HG03442 (cell line): ENCODE results near the gene INHBC.

ENCODE experiments used
- ATAC-seq: cut with Tn5 transposase; IDR thresholded peaks from one replicate; pipeline ENCODE4 v1.9.1; 2021; ENCODE audit warnings: mild to moderate bottlenecking, moderate library complexity; ENCODE audit not compliant: unreplicated experiment

INHBC gene

DNA sequence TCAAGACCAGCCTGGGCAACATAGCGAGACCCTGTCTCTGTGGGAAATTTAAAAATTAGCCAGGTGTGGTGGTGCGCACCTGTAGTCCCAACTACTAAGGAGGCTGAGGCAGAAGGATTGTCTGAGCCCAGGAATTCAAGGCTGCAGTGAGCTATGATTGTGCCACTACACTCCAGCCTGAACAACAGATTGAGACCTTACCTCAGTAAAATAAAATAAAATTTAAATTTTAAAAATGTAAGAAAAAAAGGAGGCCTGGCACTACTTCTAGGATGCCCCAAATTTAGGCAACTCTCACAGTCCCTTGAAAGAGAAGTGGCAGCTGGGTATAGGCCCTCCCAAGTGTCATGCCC lies 19.6 kb downstream of the INHBC start:
- no peak for ATAC-seq

GRCh38 chr12:57454566-57455373 lies 20.2 kb downstream of the INHBC start, which contains the start of gene INHBE:
INHBE (plus strand) TSS chr12:57455307; CDS start chr12:57455537, 230 bp downstream.
- ATAC-seq: no peak

DNA sequence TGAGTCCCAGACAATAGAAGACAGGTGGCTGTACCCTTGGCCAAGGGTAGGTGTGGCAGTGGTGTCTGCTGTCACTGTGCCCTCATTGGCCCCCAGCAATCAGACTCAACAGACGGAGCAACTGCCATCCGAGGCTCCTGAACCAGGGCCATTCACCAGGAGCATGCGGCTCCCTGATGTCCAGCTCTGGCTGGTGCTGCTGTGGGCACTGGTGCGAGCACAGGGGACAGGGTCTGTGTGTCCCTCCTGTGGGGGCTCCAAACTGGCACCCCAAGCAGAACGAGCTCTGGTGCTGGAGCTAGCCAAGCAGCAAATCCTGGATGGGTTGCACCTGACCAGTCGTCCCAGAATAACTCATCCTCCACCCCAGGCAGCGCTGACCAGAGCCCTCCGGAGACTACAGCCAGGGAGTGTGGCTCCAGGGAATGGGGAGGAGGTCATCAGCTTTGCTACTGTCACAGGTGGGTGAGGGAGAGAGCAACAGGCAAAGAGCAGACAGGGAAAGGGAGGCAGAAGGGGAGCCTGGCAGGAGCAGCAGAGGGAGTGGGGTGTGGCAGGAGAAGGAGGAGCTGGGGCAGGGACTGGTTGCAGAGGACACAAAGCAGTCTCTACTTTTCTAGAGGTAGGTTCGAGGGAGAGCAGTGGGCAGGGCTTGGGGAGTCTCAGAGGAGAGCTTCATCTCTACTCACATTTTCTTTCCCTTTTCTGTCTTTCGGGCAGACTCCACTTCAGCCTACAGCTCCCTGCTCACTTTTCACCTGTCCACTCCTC lies 21.0 kb downstream of the INHBC start:
- no peak for ATAC-seq

- ATAC-seq: no peak
Measured at GRCh38 chr12:57456145-57456700, 21.6 kb downstream of the INHBC start.

DNA sequence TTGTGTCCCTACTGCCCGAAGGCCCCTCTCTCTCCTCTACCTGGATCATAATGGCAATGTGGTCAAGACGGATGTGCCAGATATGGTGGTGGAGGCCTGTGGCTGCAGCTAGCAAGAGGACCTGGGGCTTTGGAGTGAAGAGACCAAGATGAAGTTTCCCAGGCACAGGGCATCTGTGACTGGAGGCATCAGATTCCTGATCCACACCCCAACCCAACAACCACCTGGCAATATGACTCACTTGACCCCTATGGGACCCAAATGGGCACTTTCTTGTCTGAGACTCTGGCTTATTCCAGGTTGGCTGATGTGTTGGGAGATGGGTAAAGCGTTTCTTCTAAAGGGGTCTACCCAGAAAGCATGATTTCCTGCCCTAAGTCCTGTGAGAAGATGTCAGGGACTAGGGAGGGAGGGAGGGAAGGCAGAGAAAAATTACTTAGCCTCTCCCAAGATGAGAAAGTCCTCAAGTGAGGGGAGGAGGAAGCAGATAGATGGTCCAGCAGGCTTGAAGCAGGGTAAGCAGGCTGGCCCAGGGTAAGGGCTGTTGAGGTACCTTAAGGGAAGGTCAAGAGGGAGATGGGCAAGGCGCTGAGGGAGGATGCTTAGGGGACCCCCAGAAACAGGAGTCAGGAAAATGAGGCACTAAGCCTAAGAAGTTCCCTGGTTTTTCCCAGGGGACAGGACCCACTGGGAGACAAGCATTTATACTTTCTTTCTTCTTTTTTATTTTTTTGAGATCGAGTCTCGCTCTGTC lies 22.3 kb downstream of the INHBC start:
- ATAC-seq: no peak

- ATAC-seq: no peak
Measured at GRCh38 chr12:57458665-57459054, 24.1 kb downstream of the INHBC start.

GRCh38 chr12:57459055-57459749 lies 24.6 kb downstream of the INHBC start:
- ATAC-seq: peak; percentile 51

DNA sequence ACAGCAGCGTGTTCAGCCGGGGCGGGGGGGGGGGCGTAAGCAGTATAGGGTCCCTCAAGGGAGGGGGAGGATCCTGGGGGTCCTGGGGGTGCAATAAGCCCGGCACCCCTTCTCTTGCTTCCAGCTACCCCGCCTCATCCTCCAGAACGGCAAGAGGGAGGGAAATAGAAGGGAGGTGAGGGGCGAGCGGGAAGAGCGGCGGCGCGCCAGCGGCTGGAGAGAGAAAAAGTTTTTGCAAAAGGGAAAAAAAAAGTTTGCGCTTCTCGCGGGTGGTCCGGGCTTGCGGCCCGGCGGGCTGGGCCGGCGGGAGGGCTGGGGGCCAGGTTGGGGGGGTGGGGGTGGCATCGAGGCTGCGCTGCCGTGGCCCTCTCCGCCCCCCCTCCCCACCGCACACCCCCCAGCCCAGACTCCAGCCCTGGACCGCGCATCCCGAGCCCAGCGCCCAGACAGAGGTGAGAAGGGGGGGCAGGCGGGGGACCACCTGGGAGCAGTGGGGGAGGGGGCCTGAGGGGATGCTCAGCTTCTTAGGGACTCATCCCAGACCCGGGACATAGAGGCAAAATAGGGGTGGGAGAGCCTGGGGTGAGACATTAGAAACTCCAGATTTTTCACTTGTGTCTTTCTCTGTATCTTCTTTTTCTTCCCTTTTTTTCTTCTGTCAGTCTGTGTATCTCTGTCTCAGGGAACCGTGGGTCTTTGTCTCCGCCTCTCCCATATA lies 25.3 kb downstream of the INHBC start, which contains the start of gene GLI1:
GLI1 (plus strand) TSS at position 36 of the 718 bp plus-strand sequence. CDS start 3,907 bp downstream, outside the sequence.
- ATAC-seq: no peak

DNA sequence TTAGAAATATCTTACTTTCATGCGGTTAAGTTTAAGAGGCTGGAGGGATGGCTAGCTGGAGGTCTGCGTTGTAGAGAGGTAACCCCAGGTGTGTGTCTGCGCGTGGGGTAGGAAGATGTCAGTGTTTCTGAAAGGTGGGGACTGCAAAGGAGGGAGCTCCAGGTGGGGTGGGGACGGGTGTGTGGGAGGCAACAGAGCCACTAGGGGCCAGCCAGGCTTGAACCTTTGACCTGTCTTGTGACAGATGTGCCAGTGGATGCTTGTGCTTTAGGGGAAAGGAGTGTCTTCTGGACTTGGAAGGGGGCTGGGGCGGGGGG lies 25.8 kb downstream of the INHBC start:
- no peak for ATAC-seq

GRCh38 chr12:57460841-57461275 lies 26.3 kb downstream of the INHBC start:
- no peak for ATAC-seq

GRCh38 chr12:57461276-57461916 lies 26.8 kb downstream of the INHBC start:
- no peak for ATAC-seq

- ATAC-seq: no peak
Measured at GRCh38 chr12:57461917-57462250, 27.3 kb downstream of the INHBC start.

DNA sequence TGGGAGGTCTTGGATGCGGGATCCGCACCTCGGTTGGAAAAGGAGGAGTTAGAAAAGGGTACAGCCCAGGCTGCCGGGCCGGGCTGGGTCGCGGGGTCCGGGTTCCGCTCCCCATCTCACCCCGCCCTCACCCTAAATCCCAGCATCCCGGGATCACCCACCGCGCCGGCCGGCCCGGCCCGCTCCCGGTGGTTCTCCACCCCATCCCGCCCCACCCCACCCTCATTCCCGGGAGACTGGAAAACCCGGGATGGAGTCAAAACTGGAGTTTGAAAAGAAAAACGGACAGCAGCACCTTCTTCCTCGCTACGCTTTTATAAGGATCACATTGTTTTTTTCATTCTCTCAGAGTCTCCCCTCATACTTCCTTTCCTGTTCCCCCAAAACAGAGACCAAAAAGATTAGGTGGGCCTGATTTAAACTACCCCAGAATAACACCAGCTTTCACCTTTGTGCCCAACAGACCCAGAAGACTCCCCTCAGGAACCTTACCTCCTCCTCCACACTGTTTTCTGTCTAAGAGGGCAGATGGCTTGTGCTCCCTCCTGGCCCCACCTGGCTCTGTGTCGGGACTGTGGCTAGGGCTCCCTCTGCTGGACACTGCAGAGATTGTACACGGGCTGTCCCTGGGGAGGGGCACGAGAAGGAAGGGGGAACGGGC lies 27.8 kb downstream of the INHBC start:
- ATAC-seq: peak; percentile 57

- no peak for ATAC-seq
Measured at GRCh38 chr12:57462912-57463253, 28.3 kb downstream of the INHBC start.

DNA sequence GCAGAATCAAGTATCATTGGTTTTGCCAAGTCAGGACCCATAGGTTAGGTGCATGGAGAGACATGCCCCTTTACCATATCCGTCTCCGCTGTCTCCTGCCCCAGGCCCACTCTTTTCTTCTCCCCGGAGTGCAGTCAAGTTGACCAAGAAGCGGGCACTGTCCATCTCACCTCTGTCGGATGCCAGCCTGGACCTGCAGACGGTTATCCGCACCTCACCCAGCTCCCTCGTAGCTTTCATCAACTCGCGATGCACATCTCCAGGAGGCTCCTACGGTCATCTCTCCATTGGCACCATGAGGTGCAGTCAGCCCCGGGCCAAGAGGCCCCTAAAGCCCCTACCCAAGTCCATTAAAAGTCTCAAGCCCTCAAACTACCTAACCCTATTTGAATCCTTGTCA lies 30.0 kb downstream of the INHBC start:
- ATAC-seq: no peak

DNA sequence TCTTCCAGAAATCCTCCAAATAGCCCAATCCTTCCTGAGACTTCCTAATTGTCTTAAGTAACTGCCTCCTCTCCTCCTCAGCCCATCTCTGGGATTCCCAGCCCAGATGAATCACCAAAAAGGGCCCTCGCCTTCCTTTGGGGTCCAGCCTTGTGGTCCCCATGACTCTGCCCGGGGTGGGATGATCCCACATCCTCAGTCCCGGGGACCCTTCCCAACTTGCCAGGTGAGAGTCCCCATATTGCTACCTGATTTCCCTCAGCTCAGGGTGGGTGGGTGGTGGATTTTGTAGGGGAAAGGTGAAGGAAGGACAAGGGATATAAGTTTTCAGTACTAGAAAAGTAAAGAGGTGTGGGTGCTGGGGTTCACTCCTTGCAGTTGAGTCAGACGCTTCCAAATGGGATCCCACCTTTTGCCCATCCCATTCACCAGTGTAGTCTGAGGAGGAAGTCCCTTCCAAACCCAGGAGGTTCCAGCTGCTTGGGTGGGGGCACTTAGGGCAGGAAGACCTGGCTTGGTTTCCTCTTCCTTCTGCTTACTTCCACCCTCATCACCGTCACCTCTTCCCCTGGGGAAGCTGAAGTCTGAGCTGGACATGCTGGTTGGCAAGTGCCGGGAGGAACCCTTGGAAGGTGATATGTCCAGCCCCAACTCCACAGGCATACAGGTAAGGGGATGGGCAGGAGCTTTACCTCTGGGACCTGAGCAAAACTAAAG lies 30.6 kb downstream of the INHBC start:
- no peak for ATAC-seq

- no peak for ATAC-seq
Measured at GRCh38 chr12:57465747-57466505, 31.3 kb downstream of the INHBC start.
